Measurements from ENCODE around the gene SLC35F2.
"Not testable (repeated sequence)": the region's sequence is repeated elsewhere in the genome, so short reads cannot be mapped to it uniquely, and the experiment has no call there.

The SLC35F2 gene

DNA sequence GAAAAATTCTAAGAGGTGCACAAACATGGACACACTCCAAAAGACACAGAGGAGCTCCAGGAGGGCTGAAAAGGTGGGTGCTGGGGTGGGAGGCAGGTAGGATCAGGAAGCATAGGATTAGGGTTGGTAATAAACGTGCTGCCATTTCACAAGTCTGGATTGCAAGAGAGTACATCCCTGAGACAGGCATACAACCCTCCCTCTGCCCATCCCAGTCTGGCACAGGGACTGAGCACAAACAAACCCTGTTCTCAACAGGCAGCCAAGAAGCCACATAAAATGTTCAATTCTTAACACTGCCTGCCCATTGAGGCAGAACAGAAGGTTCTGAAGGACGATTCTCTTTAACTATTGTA, 18.5 kb downstream of the SLC35F2 start:
- DNase-seq, result no peak

GRCh38 chr11:107836851-107837250, 21.7 kb downstream of the SLC35F2 start:
- DNase-seq, result no peak

- DNase-seq, result no peak
Observed at GRCh38 chr11:107834995-107835394, 23.6 kb downstream of the SLC35F2 start.

GRCh38 chr11:107833926-107834325, 24.7 kb downstream of the SLC35F2 start:
- DNase-seq, result not testable (repeated sequence)

- no peak for DNase-seq
Observed at GRCh38 chr11:107830915-107831540, 27.6 kb downstream of the SLC35F2 start.

DNA sequence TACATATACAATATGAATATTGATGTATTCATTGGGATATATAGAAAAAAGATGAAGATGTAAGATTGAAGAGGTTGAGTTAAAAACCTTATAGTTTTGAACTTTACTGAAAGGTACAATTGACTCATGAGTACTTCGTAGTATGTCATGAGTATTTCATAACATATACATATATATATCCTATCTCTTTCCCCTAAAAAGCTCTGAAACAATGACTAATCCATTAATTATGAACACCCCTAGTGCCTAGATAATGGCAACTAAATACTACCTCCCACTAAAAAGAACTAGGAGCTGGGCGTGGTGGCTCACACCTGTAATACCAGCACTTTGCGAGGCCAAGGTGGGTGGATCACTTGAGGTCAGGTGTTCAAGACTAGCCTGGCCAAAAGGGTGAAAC, 31.5 kb downstream of the SLC35F2 start:
- no peak for DNase-seq

DNA sequence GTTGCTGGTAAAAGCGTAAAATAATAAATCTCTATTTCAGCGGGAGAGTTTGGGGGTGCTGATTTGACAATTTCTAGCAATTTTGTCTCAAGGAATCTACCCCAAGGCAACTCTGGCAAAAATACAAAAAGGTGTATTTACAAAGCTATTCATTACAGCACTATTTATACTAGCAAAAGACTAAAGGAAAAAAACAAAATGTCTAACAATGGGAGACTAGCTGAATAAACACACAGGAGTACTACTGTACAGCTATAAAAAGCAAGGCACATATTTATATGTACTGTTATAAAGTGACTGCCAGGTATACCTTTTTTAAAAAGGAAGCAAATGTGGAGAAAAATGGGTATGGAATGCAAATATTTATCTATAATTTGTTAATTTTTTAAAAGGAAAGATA, 32.7 kb downstream of the SLC35F2 start:
- no peak for DNase-seq

- DNase-seq, result no peak
Observed at GRCh38 chr11:107824668-107825369, 33.8 kb downstream of the SLC35F2 start.

DNA sequence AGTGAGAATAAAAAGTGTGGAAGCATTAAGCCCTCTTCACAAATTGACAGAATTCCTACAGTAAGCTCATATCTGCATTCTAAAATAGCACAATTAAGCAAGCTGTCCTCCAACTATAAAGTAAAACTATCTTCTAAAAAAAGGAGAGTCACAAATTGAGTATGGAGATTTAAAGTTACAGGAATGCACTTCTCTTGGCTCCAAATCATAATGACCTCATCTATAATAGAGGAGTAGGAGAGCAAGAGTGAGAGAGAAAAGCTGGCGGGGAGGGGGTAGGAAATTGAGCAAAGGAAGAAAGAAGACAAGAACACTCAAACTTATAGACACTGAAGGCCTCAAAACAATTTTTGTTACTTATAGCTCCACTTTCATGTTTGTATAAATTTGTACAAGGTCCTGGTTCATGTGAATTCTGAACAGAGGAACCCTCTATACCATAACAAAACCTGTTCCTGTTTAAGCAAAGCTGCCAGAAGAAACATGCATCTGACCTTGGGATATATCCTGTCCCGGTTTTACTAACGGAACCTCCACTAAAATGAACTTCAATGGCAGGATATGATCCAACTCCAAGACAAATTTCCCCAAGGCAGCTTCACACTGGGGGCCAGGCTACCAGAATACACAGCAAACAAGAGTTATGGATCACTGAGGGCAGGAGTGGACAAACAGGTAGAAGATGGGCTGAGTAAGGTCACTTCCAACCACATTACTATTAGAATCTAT, 37.2 kb downstream of the SLC35F2 start:
- DNase-seq, result no peak

DNA sequence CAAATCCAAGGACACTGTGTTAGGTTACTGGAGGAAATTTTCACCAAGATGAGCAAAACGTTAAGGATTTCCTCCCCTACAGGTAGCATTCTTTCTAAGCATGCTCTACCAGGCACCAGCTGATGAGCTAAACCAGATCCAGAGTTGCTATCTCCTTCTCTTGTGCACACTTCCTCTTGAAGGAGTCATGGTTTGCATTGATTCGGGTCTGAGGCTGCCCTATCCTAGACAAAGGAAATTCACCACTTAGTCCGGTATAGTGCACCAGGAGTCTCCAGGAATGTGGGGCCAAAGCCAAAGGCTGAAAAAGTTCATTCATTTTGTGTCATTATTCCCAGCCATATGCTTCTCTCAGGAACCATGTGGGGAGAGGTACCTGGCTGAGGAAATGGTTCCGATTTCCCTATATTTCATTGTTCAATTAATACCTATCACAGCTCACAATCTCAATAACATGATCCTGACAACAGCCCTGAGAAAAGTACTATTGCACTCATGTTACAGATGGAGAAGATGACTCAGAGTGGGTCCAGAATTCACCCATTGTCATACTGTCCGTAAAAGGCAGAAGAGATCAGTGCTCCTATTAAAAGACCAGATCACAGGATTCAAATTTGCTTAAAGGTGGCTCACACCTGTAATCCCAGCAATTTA, 39.1 kb downstream of the SLC35F2 start:
- no peak for DNase-seq

GRCh38 chr11:107818491-107818890, 40.1 kb downstream of the SLC35F2 start:
- no peak for DNase-seq

DNA sequence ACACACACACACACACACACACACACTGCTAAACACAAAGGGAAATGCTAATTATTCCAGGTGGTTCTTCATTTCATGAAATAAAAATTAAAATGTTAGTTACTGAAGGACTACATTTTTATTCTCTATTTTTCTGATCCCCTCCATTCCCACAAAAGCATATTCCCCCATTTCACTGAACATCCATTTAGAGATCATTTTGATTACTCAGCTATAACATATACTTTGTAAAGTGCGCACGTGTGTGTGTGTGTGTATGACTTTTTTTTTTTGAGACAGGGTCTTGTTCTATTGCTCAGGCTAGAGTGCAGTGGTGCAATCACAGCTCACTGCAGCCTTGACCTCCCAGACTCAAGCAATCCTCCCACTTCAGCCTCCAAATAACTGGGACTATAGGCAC, 42.6 kb downstream of the SLC35F2 start:
- no peak for DNase-seq

DNA sequence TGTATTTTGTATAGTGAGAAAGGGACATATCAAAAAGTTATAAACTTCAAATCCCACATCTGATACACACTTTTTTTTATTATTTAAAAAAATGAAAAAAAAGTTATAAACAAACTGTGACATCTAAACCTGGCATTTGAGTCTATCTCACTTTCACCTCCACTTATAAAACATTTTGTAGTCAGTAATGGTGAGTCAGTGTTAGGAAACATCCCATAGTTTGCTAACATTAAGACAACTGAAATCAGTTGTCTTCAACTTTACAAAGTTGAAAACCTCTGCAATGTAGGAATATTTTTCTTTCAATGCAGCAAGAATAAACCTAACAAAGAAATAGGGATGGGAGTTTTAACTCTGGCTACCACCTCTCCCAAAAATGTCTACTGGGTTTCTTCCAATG, 47.7 kb downstream of the SLC35F2 start:
- no peak for DNase-seq

GRCh38 chr11:107808521-107808920, 50.1 kb downstream of the SLC35F2 start:
- no peak for DNase-seq

DNA sequence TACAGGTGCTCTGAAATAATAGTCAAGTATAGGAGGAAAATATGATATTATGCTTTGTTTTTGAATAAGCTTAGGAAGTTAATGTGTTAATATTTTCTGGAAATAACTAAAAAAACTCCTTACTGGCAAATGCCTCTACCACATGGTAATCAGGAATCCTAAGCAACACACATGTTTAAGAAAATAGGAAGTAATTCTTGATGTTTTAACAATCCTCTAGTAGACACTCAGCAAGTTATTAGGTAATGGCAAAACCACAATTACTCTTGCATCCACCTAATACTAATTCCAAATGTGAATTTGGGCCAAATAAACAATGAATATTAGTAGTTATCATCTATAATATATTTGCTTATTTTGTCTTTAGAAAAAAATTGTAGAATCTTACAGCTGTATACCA, 53.6 kb downstream of the SLC35F2 start:
- DNase-seq, result no peak

DNA sequence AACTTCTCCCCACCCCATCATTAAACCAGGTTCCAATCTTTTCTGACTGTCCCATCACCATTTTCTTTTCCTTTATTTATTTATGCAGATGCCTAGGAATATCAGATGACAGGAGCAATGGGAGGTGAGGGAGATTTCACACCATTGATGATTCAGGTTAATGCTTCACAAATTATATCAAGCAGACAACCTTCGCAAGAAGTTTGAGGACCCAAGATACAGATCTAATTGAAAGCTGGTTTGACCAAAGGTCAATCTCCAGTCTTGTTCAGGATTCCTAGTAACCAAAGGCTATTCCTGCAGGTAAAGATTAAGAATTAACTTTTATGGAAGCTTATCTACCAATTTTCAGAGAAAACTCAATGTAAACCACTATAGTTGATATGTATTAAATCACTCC, 54.4 kb downstream of the SLC35F2 start:
- DNase-seq, result no peak

- DNase-seq, result no peak
Observed at GRCh38 chr11:107801641-107802040, 56.9 kb downstream of the SLC35F2 start.

DNA sequence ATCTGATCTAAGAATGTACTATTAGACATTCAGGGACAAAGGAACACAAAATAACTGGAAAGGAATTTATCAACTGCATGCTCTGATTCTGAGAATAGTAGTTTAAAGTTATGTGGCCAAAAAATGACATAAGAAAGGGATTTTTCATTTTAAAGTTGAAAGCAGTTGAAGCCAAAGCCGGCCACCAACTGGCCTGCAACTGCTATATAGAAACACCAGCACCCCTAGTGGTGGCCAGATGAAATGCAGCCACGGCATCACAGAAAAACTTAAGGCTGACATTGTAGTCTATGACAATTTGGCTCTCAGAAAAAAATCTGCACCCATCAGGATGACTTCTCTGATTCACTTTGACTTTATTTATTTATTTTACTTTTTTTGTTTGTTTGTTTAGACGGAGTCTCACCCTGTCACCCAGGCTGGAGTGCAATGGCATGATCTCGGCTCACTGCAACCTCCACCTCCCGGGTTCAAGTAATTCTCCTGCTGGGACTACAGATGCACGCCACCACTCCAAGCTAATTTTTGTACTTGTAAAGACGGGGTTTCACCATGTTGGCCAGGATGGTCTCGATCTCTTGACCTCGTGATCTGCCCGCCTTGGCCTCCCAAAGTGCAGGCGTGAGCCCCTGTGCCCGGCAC, 59.2 kb downstream of the SLC35F2 start:
- DNase-seq, result peak; percentile 81

DNA sequence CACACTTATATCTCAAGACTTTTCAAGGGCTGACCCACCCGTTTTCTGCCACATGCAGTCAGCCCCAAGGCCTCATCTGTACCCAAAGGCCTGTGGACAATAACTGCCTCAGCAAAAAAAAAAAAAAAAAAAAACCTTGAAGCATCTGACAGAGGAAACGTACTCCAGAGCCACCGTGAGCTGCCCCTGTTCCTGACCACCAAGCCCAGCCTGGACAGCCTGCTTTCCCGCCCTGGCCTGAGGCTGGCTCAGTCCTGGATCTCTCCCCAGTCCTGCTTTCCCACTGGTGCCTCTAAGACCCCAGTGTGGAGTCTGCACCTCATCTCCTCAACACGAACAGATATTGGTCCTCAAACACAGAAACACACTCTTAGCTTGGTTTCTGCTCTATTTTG, 66.5 kb downstream of the SLC35F2 start:
- no peak for DNase-seq

- no peak for DNase-seq
Observed at GRCh38 chr11:107791343-107792048, 67.1 kb downstream of the SLC35F2 start.

DNA sequence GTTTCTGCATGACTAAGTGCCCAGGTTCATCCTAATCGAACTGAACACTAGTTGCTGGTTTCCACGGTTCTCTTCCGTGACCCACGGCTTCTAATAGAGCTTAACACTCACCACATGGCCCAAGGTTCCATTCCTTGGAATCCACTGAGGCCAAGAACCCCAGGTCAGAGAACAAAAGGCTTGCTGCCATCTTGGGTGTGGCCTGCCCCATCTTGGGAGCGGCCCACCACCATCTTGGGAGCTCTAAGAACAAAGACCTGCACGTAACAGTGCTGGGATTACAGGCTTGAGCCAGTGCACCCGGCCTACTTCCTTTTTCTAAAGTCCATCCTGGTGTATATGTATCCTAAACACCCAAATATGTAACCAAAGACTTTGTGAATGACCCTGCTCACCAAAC, 68.8 kb downstream of the SLC35F2 start:
- no peak for DNase-seq

DNA sequence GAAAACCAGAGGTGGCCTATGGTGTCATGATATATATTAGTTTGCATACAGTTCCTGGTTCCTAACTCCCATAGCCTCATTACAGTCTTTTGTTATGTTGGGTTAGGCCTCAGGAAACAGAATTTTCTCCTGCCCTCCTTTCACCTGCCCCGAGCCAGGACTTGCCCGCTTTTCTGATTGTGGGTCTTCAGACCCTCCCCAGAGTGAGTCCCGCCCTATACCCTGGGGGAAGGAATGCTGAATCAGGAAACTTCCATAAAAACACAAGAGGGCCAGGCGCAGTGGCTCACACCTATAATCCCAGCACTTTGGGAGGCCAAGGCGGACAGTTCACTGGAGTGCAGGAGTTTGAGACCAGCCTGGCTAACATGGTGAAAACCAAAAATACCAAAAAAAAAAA, 70.9 kb downstream of the SLC35F2 start:
- no peak for DNase-seq

DNA sequence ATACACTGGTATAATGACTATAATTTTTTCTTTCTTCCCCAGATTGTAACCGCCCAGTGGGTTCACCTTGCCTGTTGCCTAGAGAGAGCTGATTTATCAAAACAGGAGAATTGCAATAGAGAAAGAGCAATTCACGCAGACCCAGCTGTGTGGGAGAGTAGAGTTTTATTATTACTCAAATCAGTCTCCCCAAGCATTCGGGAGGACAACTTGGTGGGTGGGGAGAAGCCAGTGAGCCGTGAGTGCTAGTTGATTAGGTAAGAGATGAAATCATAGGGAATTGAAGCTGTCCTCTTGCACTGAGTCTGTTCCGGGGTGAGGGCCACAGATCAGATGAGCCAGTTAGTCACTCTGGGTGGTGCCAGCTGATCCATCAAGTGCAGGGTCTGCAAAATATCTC, 73.2 kb downstream of the SLC35F2 start:
- no peak for DNase-seq

Data from RPMI8226 (cell line).